AG10803 (cell line): ENCODE data around the gene TRPC4.

ENCODE experiments used
- DNase-seq: peaks from one replicate; pipeline ENCODE4 v3.0.0; 2010; ENCODE audit warnings: low read depth
- H3K4me3 ChIP-seq: 2 replicates; pipeline ENCODE4 v1.5.1; 2011; ENCODE audit warnings: mild to moderate bottlenecking, low read length, control low read depth
- CTCF ChIP-seq: conservative IDR thresholded peaks from 2 replicates; pipeline ENCODE4 v1.5.1; 2011; ENCODE audit warnings: mild to moderate bottlenecking, low read length, control low read depth, inconsistent platforms

Gene TRPC4

DNA sequence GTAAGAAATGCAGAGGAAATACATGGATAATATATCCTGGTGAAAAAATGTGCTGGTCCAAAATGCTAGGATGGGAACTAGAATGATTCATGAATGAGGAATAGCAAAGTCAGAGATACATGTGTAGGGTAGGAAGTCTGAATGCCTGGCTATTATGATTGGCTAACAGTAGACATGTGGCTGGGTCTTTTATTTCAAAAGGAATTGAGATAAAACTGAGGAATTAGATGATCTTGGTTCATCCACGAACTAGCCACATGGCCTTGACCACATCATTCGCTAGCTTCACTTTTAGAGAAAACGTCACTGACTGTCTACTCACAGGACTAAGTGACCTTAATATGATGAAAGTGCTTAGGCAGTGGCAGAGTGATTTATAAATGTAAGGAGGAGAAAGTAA, 103.1 kb downstream of the TRPC4 start:
- no peak overlapping the region for H3K4me3 ChIP-seq
- TF ChIP-seq CTCF: no peak
- DNase-seq: no peak

- no peak for DNase-seq
- TF ChIP-seq CTCF: no peak
- H3K4me3 ChIP-seq: no peak overlapping the region
These were observed 114.2 kb downstream of the TRPC4 start for GRCh38 chr13:37755349-37755748.

GRCh38 chr13:37753776-37754175, 115.8 kb downstream of the TRPC4 start:
- no peak for TF ChIP-seq CTCF
- no peak for DNase-seq
- no peak overlapping the region for H3K4me3 ChIP-seq

GRCh38 chr13:37752146-37752545, 117.4 kb downstream of the TRPC4 start:
- no peak for TF ChIP-seq CTCF
- DNase-seq: no peak
- H3K4me3 ChIP-seq: no peak overlapping the region

GRCh38 chr13:37751025-37751424, 118.5 kb downstream of the TRPC4 start:
- TF ChIP-seq CTCF: no peak
- H3K4me3 ChIP-seq: no peak overlapping the region
- no peak for DNase-seq

GRCh38 chr13:37748913-37749312, 120.7 kb downstream of the TRPC4 start:
- no peak for DNase-seq
- no peak for TF ChIP-seq CTCF
- H3K4me3 ChIP-seq: no peak overlapping the region

DNA sequence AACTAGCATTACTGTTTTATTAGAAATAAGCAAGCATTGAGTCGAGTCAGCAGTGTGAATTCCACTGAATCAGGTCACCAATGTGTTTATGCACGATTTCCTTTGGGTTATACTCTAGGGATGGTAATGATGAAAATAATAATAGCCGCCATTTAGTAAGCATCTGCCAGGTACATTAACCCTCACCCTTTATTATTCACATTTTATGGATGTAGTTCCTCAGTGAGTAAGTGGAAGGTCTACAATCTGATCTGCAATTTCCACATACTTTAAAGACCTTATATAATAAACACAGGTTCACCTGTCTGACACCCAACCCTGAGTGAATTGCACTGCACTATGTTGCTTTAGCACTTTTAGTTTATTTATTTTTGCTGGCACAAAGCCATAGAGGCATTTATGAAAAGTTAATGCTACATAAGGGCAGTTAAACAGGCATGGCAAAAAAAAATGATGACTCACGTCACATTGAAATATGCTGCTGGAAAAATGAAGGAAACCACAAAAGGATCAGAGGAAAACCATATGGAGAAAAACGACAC, 122.4 kb downstream of the TRPC4 start:
- no peak overlapping the region for H3K4me3 ChIP-seq
- no peak for TF ChIP-seq CTCF
- DNase-seq: peak; percentile 62
